Measurements from ENCODE around the gene SHOC1. TPM values are rescaled to one million over a fixed set of nuclear protein-coding genes. Genes with fewer than 3 reads are reported as not detected.

Gene SHOC1
- total and polyA plus RNA-seq, 2 donors (not counting 3 experiments of a cell fraction or from before 2014, with no cell fraction given): not detected

GRCh38 chr9:111842313-111842712 is 47.6 kb upstream of the SHOC1 start:
- POLR2A ChIA-PET: no interaction called here
- H3K79me2 ChIP-seq (ENCODE audit: control insufficient read depth, insufficient read depth, low read length): no peaks in the 10 kb centered on the region
- H2AFZ ChIP-seq (ENCODE audit: low read depth, low read length): no peak overlapping the region
- no peak overlapping the region for H3K27ac ChIP-seq (ENCODE audit: insufficient read depth, low read depth, low read length)
- no peaks in the 10 kb centered on the region for H3K9me1 ChIP-seq (replicated peaks; ENCODE audit: control insufficient read depth, extremely low read depth, insufficient read depth, low read length)
- H3K4me1 ChIP-seq (ENCODE audit: control insufficient read depth, extremely low read depth, insufficient read depth, low read length): peaks cover 21% of the 10 kb centered on the region
- H3K9ac ChIP-seq (replicated peaks; ENCODE audit: extremely low read depth, insufficient read depth, low read length): no peak overlapping the region
- no peaks in the 10 kb centered on the region for H3K27me3 ChIP-seq (ENCODE audit: control insufficient read depth in 2 of 2, insufficient read depth in 2 of 2, low read length in 2 of 2)
- DNase-seq (ENCODE audit: low read depth, low spot score) (no peak), FAIRE-seq (no peak)
- dilution Hi-C loops (cut with MboI; ENCODE audit: extremely low pct_ligation_motif_present, low sequenced_read_pairs): no loop called here
- no TSS peak for BruUV-seq (replicated peaks)
- H4K20me1 ChIP-seq (replicated peaks; ENCODE audit: control insufficient read depth, extremely low read depth, insufficient read depth, low read length): no peaks in the 10 kb centered on the region
- no peak overlapping the region for H3K4me2 ChIP-seq (ENCODE audit: insufficient read depth, low read length)
- intact Hi-C loops (cut with micrococcal nuclease): no loop called here
- no peak overlapping the region for H3K4me3 ChIP-seq (replicated peaks in 1 of 3; ENCODE audit: insufficient read depth in 1 of 3, low read depth in 1 of 3, low read length in 3 of 3)
- H3K36me3 ChIP-seq (ENCODE audit: control insufficient read depth in 2 of 2, extremely low read depth in 1 of 2, insufficient read depth in 2 of 2, low read length in 2 of 2): no peaks in the 10 kb centered on the region
- no peaks in the 10 kb centered on the region for H3K9me3 ChIP-seq (replicated peaks; ENCODE audit: control insufficient read depth, insufficient read depth, low read length)
- TF ChIP-seq POLR2A (IDR thresholded peaks at IDR 0.05; ENCODE audit: low read depth, low read length) (no peak), MAX (IDR thresholded peaks at IDR 0.05; ENCODE audit: insufficient read depth, insufficient read length) (no peak), GATA2 (IDR thresholded peaks at IDR 0.05; ENCODE audit: insufficient read depth, insufficient read length, low read depth, low read length) (no peak), CTCF (IDR thresholded peaks at IDR 0.05; ENCODE audit: extremely low read depth in 1 of 2, insufficient read depth in 1 of 2, low read depth in 1 of 2, low read length in 2 of 2) (no peak), JUN (IDR thresholded peaks at IDR 0.05; ENCODE audit: borderline replicate concordance, insufficient read depth, insufficient read length, low read depth) (no peak), FOS (IDR thresholded peaks at IDR 0.05; ENCODE audit: borderline replicate concordance, insufficient read depth, low read length) (no peak), POLR2AphosphoS5 (IDR thresholded peaks at IDR 0.05; ENCODE audit: insufficient read depth, low read depth, low read length) (no peak), MYC (IDR thresholded peaks at IDR 0.05; ENCODE audit: low read depth, low read length) (no peak), EZH2 (IDR thresholded peaks at IDR 0.05; ENCODE audit: borderline replicate concordance, low read depth, low read length, severe bottlenecking) (no peak)
- CTCF ChIA-PET: interaction anchor here (1.3 kb wide), 1 partner anchor 232 kb away, joined by 3 read pairs; no protein-coding TSS in a partner anchor
